Mesenchymal stem cell (in vitro differentiated cells and primary cell): ENCODE results near the gene CASTOR2.
"Not testable (repeated sequence)": the region's sequence is repeated elsewhere in the genome, so short reads cannot be mapped to it uniquely, and the experiment has no call there.

Experiments used
- DNase-seq: peaks from one replicate; pipeline ENCODE4 v3.0.0-alpha.2; 2013
- H2AFZ ChIP-seq: one replicate; pipeline ENCODE4 v1.6.1; 2013; ENCODE audit warnings: low read depth, mild to moderate bottlenecking, control low read depth, inconsistent platforms, low read length, moderate library complexity
- H2AK5ac ChIP-seq: 2 replicates; pipeline ENCODE4 v1.6.1; 2013; ENCODE audit warnings: low read length, moderate library complexity, mild to moderate bottlenecking, inconsistent platforms; ENCODE audit not compliant: severe bottlenecking
- H2BK120ac ChIP-seq: one replicate; pipeline ENCODE4 v1.6.1; 2013; ENCODE audit warnings: low read depth, mild to moderate bottlenecking, inconsistent platforms, low read length, moderate library complexity
- H2BK12ac ChIP-seq, 2 experiments: one replicate each; pipeline ENCODE4 v1.6.1; 2013; ENCODE audit warnings: inconsistent platforms in 2 of 2, low read length in 2 of 2, mild to moderate bottlenecking in 2 of 2, moderate library complexity in 2 of 2, control low read depth in 1 of 2
- H2BK15ac ChIP-seq: one replicate; pipeline ENCODE4 v1.6.1; 2013; ENCODE audit warnings: mild to moderate bottlenecking, low read depth, inconsistent platforms; ENCODE audit not compliant: poor library complexity, severe bottlenecking
- H2BK5ac ChIP-seq: 2 replicates; pipeline ENCODE4 v1.6.1; 2013; ENCODE audit warnings: low read depth, mild to moderate bottlenecking, low read length, control low read depth, inconsistent platforms; ENCODE audit not compliant: poor library complexity, severe bottlenecking
- H3K14ac ChIP-seq, 2 experiments: one replicate each; pipeline ENCODE4 v1.6.1; 2013; ENCODE audit warnings: inconsistent platforms in 2 of 2, low read length in 2 of 2, control low read depth in 1 of 2, mild to moderate bottlenecking in 1 of 2, moderate library complexity in 1 of 2
- H3K18ac ChIP-seq, 2 experiments: one replicate each; pipeline ENCODE4 v1.6.1; 2013; ENCODE audit warnings: inconsistent platforms in 2 of 2, low read length in 2 of 2, control low read depth in 1 of 2, low read depth in 1 of 2, mild to moderate bottlenecking in 1 of 2
- H3K23ac ChIP-seq, 2 experiments: one replicate each; pipeline ENCODE4 v1.6.1; 2013; ENCODE audit warnings: inconsistent platforms in 2 of 2, low read length in 2 of 2, mild to moderate bottlenecking in 2 of 2, moderate library complexity in 2 of 2, control low read depth in 1 of 2
- H3K27ac ChIP-seq: 2 replicates; pipeline ENCODE4 v1.5.1; 2013; ENCODE audit warnings: mild to moderate bottlenecking, moderate library complexity, low read length, control low read depth, inconsistent platforms; ENCODE audit not compliant: poor library complexity, severe bottlenecking
- H3K27me3 ChIP-seq, 2 experiments: 2 replicates each; pipeline versions ENCODE4 v1.6.1 to v1.7.0; 2013; ENCODE audit warnings: low read length in 2 of 2, mild to moderate bottlenecking in 2 of 2, moderate library complexity in 2 of 2, control low read depth in 1 of 2, inconsistent platforms in 1 of 2; ENCODE audit not compliant: control insufficient read depth in 1 of 2, insufficient read depth in 1 of 2
- H3K36me3 ChIP-seq, 2 experiments: 2 replicates each; pipeline versions ENCODE4 v1.6.1 to v1.7.0; 2013; ENCODE audit warnings: low read length in 2 of 2, control low read depth in 1 of 2, inconsistent platforms in 1 of 2, low read depth in 1 of 2, mild to moderate bottlenecking in 1 of 2; ENCODE audit not compliant: insufficient read depth in 2 of 2, control insufficient read depth in 1 of 2
- H3K4ac ChIP-seq, 2 experiments: one replicate each; pipeline ENCODE4 v1.6.1; 2013; ENCODE audit warnings: inconsistent platforms in 2 of 2, low read length in 2 of 2, mild to moderate bottlenecking in 2 of 2, moderate library complexity in 2 of 2, control low read depth in 1 of 2, low read depth in 1 of 2
- H3K4me1 ChIP-seq: 2 replicates; pipeline ENCODE4 v1.6.1; 2013; ENCODE audit warnings: low read depth, low read length, control low read depth; ENCODE audit not compliant: control insufficient read depth, insufficient read depth
- H3K4me2 ChIP-seq: 2 replicates; pipeline ENCODE4 v1.6.1; 2013; ENCODE audit warnings: low read length, mild to moderate bottlenecking, inconsistent platforms; ENCODE audit not compliant: poor library complexity, severe bottlenecking
- H3K4me3 ChIP-seq, 2 experiments: 2 replicates each; pipeline versions ENCODE4 v1.5.1 to v1.7.0; 2013; ENCODE audit warnings: low read length in 2 of 2, mild to moderate bottlenecking in 2 of 2, control low read depth in 1 of 2, low read depth in 1 of 2; ENCODE audit not compliant: insufficient read depth in 1 of 2
- H3K79me1 ChIP-seq: replicated peaks from 2 replicates; pipeline ENCODE4 v1.6.1; 2013; ENCODE audit warnings: mild to moderate bottlenecking, control low read depth, low read length, inconsistent platforms; ENCODE audit not compliant: poor library complexity, severe bottlenecking
- H3K9ac ChIP-seq: 2 replicates; pipeline ENCODE4 v1.7.0; 2013; ENCODE audit warnings: mild to moderate bottlenecking, low read length, moderate library complexity
- H3K9me3 ChIP-seq: 2 replicates; pipeline ENCODE4 v1.7.0; 2013; ENCODE audit warnings: mild to moderate bottlenecking, low read length; ENCODE audit not compliant: control insufficient read depth
- H4K8ac ChIP-seq: one replicate; pipeline ENCODE4 v1.6.1; 2013; ENCODE audit warnings: inconsistent platforms, mild to moderate bottlenecking, low read length, moderate library complexity
- H4K91ac ChIP-seq: one replicate; pipeline ENCODE4 v1.6.1; 2013; ENCODE audit warnings: mild to moderate bottlenecking, low read length, inconsistent platforms
- WGBS: methylation state at CpG from one replicate; pipeline ENCODE4 v1.1.7; 2013; ENCODE audit warnings: mixed read lengths; 5-methylcytosine and 5-hydroxymethylcytosine counted together

CASTOR2 gene

DNA sequence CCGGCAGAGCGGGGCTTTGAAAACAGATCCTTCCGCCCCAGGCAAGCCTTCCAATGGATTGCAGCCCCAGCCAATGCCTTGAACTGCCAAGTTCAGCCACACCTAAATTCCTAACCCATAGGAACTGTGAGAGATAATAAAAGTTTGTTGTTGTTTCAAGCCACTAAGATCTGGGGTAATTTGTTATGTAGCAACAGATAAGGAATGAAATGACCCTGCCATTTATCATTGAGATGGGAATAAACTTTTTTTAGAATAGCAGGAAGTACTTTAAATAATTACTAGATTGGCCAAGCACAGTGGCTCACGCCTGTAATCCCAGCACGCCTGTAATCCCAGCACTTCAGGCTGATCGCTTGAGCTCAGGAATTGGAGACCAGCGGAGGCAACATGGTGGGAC, 11.5 kb downstream of the CASTOR2 start:
- not testable (repeated sequence) for H3K27ac ChIP-seq, H3K79me1 ChIP-seq, H3K9ac ChIP-seq, H2BK12ac ChIP-seq, H2BK15ac ChIP-seq, H2AK5ac ChIP-seq, H2BK120ac ChIP-seq, H3K23ac ChIP-seq, H4K91ac ChIP-seq, DNase-seq, H3K36me3 ChIP-seq, H3K14ac ChIP-seq, H3K9me3 ChIP-seq, H2BK5ac ChIP-seq, H3K27me3 ChIP-seq, H3K4me2 ChIP-seq, H3K18ac ChIP-seq, H3K4me3 ChIP-seq, H3K4ac ChIP-seq, H4K8ac ChIP-seq, H3K4me1 ChIP-seq, H2AFZ ChIP-seq
- no CpG with 5 or more reads among the region's 7 CpGs for WGBS

DNA sequence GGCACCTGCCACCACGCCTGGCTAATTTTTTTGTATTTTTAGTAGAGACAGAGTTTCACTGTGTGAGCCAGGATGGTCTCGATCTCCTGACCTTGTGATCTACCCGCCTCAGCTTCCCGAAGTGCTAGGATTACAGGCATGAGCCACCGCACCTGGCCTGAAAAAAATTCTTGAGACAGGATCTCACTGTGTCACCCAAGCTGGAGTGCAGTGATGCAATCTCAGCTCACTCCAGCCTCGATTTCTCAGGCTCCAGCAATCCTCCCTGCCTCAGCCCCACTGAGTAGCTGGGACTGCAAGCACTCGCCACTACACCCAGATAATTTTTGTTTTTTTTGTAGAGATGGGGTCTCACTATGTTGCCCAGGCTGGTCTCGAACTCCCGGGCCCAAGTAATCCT, 13.0 kb downstream of the CASTOR2 start:
- H3K36me3 ChIP-seq, H3K79me1 ChIP-seq, H3K9ac ChIP-seq, H4K91ac ChIP-seq, H3K18ac ChIP-seq, H3K4ac ChIP-seq, H3K4me3 ChIP-seq, H2BK12ac ChIP-seq, H3K4me2 ChIP-seq, H2BK5ac ChIP-seq, H3K14ac ChIP-seq, DNase-seq, H3K9me3 ChIP-seq, H2AFZ ChIP-seq, H3K4me1 ChIP-seq, H3K27me3 ChIP-seq, H2AK5ac ChIP-seq, H3K23ac ChIP-seq, H4K8ac ChIP-seq, H2BK120ac ChIP-seq, H3K27ac ChIP-seq, H2BK15ac ChIP-seq: not testable (repeated sequence)
- no CpG with 5 or more reads among the region's 9 CpGs for WGBS

DNA sequence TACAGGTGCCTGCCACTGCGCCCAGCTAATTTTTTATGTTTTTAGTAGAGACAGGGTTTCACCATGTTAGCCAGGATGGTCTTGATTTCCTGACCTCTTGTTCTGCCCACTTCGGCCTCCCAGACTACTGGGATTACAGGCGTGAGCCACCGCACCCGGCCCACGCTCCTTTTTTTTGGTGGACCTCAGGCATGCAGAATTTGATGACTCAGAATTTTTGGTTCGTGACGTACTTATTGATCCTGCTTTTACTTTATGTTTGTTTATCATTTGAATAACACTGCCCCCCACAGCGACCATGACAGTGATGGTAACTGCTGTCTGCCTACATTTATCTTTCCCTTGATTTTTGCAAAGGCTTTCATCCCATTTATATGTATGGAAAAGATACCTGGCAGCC, 23.9 kb downstream of the CASTOR2 start:
- H2BK120ac ChIP-seq, H3K4me3 ChIP-seq, H2BK12ac ChIP-seq, H2BK15ac ChIP-seq, H3K4me2 ChIP-seq, H3K9ac ChIP-seq, H3K36me3 ChIP-seq, H2AK5ac ChIP-seq, DNase-seq, H3K4ac ChIP-seq, H4K91ac ChIP-seq, H3K18ac ChIP-seq, H4K8ac ChIP-seq, H3K14ac ChIP-seq, H3K27ac ChIP-seq, H2AFZ ChIP-seq, H2BK5ac ChIP-seq, H3K4me1 ChIP-seq, H3K9me3 ChIP-seq, H3K23ac ChIP-seq: not testable (repeated sequence)
- WGBS: 89% methylated on average over 9 of the region's 9 CpGs
- Histone ChIP-seq H3K79me1 (peaks cover 27% of the 10 kb centered on the region), H3K27me3 (peaks cover 0 to 22% of the 10 kb centered on the region in 2 experiments)

DNA sequence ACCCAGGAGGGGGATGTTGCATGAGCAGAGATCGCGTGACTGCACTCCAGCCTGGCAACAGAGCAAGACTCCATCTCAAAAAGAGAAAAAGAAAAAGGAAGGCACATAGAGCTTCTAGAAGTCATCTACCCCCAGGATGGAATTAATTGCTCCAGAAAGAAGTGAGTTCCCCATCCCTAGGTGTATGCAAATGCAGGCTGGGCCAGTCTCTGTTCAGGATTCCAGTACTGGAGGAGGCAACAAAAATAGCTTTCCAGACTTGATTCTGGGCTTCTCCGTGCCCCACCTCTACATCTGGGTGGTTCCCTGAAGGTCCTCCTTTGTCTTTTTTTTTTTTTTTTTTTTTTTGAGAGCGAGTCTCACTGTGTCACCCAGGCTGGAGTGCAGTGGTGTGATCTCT, 28.6 kb downstream of the CASTOR2 start:
- Histone ChIP-seq H3K14ac (no peak overlapping the region), H2BK12ac (peak overlapping the region in 1 of 2 experiments; percentile 84), H3K4me3 (no peak overlapping the region), H3K27ac (no peak overlapping the region), H3K36me3 (no peaks in the 10 kb centered on the region), H3K4me1 (peaks cover 14% of the 10 kb centered on the region), H3K18ac (peak overlapping the region; percentile 54 to 90), H2BK120ac (peak overlapping the region; percentile 61), H4K91ac (no peak overlapping the region), H3K27me3 (peaks cover 0 to 24% of the 10 kb centered on the region in 2 experiments), H2AK5ac (no peak overlapping the region), H3K79me1 (peaks cover 22% of the 10 kb centered on the region), H3K9me3 (no peaks in the 10 kb centered on the region), H2AFZ (no peak overlapping the region), H2BK5ac (no peak overlapping the region), H3K23ac (no peak overlapping the region), H3K4me2 (no peak overlapping the region), H2BK15ac (peak overlapping the region; percentile 89), H4K8ac (no peak overlapping the region), H3K4ac (peak overlapping the region in 1 of 2 experiments; percentile 75), H3K9ac (no peak overlapping the region)
- 96% methylated on average over 3 of the region's 4 CpGs for WGBS
- no peak for DNase-seq
